HG02623 (cell line): Measurements from ENCODE around the gene HELZ2.

Experiments
- ATAC-seq: cut with Tn5 transposase; IDR thresholded peaks from one replicate; pipeline ENCODE4 v1.9.1; 2021; ENCODE audit warnings: moderate library complexity; ENCODE audit not compliant: unreplicated experiment

The HELZ2 gene

DNA sequence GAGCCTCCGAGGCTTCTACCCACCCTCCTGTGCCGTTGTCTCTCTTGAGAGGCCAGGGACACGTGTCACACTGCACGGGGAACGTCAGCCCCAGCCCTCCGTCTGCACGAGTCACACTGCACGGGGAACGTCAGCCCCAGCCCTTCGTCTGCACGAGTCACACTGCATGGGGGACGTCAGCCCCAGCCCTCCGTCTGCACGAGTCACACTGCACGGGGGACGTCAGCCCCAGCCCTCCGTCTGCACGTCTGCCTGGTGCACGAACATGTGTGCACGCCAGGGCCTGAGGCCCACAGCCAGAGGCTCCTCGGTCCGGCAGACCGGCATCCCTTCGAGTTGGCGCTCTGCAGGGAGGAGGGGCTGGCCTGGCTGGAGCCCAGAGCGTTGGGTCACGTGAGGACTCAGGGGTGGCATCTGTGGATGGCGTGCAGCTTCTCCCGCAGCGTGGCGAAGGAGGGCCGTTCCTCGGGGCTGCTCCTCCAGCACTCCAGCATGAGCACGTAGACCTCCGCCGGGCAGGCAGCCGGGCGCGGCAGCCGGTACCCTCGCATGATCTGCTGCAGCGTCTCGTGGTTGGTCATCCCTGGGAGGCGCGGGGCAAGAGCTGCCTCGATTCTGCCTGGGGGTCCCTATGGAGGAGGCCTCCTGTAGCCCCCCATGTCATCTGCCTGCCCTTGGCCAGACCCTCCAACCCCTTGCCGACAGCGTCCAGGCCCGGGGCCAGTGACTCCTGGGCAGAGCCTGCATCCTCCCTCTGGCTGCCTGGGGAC lies 33.4 kb downstream of the HELZ2 start:
- no peak for ATAC-seq

DNA sequence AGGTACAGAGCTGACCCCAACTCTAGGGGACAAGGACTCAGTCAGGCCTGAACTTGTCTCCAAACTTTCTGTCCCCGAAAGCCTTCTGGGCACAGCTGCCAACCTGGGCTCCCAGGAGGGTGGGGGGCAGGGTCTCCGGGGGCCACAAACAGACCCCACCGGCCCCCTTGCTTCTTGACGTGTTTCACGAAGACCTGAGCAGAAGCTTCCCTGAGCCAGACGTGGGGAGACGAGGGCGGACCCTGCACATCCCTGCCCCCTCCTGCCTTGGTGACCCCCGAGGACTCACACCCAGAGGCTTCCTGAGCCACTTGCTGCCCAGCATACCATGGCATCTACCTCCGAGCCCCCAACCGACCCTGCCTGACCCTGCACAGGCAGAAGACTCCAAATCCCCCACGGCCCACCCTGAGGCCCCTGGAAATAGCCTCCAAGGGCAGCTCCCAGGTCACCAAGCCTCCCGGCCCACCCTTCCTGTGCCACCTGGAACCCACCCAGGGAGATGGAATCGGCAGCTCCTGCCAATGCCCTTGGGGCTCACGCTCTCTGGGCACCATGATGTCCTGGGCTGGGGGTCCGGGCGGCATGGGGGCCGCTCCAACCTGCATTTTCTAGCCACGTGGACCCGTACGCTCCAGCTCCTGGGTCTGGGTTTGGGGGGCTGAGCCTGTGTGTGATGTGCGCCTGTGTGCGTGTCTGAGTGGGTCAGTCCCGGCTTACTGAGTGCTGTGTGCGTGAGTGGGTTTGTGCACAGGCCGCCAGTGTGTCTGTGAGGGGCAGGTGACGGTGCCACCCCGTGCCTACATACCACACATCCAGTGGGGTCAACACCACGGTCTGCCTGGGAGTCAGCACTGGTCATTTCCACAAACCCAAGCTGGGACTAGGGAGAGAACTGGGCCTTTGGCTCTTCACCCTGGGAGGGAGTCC lies 34.3 kb downstream of the HELZ2 start:
- ATAC-seq = no peak

DNA sequence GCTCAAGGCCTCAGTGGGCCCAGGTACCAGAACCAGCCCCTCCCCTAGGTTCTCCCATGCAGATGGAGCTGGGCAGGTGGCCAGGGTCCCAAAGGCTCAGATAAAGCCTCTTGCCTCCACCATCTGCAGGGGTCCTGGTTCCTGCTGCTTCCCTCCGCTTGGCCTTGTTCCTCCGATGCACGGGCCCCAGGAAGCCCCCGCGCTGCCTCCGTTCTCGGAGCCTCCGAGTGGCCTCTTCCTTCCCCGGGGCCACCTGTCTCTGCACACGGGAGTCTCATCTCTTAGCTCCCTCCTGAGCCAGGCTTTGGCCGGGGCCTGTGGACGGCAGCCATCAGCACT lies 35.0 kb downstream of the HELZ2 start:
- no peak for ATAC-seq

DNA sequence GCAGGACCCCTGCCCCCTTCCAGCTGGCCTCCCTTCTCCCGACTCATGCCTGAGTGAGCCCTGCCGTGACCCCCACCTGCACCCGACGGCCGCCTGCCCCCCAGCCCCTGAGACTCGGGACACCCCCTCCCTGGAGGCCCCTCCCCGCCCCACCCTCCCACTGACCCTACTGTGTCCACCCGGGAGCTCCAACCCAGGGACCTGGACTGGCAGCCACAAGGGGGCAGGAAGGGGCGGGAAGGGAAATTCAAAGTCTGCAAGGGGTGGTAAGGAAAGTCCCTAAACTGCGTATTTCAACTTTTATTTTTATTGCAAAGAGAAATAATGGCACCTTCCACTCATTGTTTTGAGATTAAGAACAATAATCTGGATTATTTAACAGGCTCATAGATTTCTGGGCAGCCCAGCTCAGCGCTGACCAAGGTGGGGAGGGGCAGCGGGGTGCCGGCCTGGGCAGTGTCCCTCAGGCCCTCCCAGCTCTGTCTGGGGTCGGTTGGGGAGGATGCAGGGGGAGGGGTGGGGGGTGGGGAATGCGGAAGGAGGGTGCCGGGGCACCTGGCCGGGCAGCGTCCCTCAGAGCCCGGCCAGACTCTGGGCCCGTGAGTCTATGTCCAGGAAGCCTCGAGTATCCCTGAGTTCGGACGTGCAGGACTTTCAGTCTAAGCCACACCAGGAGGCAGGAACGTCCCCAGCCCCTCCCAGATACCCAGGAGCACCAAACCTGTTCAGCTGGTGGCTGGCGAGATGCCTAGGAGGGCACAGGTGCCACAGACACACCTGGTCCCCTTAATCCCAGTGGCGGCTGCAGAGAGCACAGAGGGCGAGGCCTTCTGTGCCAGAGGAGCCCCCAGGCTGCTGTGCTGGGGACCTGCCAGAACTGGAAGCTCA lies 35.6 kb downstream of the HELZ2 start:
- no peak for ATAC-seq

DNA sequence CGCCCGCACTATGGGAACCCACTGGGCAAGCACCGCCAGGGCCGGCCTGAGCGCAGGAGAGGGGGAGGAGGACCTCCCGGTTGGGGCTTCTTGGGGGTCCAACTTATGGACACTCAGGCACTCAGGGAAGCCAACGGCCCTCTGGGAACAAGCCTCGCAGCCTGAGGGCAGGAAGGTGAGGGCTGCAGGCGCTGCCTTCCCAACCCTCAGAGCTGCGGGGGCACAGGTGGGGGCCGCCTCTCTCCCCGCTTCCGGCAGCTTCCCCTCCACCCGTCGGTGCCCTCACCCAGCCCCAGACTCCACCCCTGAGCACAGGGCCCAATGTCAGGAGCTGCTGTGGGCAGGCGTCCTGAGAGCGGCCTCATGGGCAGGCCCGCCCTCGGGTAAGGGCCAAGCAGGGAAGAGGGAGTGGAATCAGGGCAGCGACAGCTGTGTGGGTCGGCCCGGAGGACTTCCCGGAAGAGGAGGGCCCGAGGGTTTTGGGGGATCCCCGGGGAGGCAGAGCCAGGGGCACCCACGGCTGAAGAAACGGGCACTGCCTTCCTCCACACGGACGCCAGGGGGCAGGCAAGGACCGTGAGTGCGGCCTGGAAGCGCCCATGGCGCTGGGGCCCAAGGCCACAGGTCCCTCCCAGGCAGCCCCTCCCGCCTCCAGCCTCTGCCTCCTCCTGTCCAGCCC lies 36.4 kb downstream of the HELZ2 start:
- peak; percentile 79 for ATAC-seq

DNA sequence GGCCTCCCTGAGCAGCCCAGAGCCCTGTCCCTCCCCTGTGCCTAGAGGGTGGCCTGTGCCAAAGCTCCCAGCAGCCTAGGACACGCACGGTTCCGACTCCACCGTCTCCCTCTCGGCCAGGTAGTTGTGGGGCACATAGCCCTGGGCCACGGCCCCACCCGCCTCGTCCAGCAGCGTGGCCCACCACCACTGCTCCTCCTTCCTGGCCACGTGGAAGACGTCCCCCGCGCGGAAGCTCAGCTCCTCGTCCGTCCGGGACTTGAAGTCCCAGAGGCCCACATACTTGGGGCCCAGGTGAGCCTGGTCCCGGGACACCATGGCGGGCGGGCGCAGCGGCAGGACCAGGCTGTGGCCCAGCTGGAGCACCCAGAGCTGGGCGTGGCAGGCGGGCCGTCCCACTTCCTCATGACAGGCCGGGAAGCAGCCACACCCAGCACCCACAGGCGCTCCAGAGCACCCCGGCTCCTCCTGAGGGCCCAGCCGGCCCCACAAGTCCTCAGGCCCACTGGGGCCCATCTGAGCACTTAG lies 37.0 kb downstream of the HELZ2 start, which contains the start of gene PTK6:
Gene PTK6 (minus strand): TSS at position 380 of the 528 bp plus-strand sequence. CDS start 62 bp downstream, at position 318.
- ATAC-seq = no peak

DNA sequence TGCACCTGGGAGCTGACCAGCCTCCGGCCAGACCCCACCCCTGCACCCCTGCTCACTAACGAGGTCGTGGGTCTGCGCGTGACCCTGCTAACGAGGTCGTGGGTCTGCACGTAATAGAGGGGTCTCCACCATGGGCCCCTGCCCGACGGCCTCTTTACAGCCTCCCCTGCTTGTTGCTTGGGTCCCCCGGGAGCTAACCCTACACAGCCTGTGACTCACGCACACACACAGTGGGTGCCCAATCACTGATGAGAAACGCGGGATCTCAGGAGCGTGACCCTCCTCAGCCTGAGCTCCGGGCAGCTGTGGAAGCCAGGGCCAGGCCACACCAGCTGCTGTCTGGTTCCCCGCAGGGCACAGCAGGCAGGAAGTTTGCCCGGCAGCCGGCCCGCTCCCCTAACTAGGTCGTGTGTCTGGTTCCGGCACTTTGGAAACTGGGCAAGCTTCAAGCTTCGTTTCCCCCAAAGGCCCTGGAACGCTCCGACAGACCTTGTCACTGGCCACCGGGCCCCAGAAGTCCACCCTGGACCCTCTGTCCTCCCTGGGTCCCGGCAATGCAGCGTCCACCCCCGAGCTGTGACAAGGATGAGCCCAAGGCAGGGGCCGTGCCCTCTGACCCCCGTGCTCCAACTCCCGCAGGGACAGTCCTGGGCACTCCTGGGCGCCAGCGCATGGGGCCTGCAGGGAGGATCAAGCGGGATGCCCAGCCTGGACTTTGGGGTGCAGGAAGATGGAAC lies 37.6 kb downstream of the HELZ2 start:
- no peak for ATAC-seq

DNA sequence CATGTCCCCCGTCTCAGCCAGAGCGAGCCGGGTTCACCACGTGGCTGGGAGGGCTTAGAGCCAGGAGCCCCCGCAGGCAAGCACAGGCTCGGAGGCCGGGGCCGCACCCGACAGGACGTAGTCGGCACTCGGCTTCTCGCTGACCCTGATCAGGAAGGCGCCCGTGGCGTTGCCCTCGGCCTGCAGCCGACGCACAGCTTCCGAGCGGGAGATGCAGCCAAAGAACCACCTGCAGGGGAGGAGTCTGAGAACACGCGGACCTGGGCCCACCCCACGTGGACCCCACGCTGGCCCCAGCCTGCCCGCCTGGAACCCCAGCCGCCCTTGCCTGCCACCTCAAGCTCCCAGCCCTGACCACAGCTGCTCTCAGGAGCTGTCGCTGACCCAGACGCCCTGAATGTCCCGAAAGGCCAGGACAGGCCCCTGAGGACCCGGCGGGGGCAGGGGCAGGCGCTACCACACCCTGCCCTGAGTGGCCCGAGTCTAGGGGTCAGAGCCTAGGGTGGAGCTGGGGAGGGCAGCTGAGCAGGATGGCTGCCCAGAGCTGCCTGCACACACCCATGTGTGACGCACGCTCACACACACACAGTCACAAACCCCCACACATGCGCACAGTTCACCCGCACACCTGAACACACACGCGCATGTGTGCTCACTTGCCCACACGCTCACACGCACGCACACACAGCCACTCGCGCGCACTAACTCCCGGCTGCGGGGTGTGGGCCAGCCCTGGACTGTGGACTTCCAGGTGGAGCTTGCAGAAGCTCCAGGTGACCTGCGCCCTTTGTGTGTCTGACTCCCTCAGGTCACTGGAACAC lies 39.0 kb downstream of the HELZ2 start:
- no peak for ATAC-seq

DNA sequence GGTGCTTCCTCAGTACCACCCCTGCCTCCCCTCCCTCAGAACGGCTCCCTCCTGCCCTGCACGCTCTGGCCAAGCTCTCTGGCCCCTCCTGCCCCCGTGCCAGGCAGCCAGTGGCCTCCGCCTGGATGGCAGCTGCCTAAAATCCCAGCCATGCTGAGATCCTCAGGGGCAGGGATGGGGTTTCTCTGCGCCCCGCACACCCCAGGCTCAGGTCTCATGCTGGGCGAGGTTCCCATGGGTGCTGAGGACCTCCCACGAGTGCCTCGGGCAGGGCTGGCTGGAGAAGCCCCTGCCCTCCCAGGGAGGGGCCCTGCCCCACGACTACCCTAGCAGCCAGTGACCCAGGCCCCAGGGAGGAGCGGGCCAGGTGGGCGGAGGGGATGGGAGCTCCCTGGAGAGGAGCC lies 39.6 kb downstream of the HELZ2 start:
- ATAC-seq = no peak

DNA sequence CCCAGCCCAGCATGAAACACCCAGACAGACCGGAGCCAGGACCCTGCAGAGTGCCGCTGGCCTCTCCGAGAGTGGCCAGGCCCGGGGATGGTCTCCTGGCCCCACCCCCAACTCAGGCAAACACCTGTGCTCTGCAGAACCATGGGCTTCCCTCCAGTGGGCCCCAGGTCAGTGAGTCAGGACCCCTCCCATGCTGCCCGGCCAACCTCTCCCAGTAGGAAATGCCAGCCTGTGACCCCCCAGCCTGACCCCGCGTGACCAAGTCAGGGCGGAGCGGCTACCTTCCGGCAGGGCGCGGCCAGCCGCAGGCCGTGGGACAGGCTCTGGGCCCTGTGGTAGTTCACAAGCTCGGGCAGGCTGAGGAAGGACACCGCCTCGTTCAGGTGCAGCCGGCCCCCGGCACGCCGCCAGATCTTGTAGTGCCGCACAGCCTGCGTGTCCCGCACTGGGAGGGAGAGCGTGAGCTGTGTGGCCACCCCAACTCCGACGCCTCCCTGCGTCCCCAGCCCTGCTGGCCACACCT lies 40.1 kb downstream of the HELZ2 start:
- ATAC-seq = no peak

DNA sequence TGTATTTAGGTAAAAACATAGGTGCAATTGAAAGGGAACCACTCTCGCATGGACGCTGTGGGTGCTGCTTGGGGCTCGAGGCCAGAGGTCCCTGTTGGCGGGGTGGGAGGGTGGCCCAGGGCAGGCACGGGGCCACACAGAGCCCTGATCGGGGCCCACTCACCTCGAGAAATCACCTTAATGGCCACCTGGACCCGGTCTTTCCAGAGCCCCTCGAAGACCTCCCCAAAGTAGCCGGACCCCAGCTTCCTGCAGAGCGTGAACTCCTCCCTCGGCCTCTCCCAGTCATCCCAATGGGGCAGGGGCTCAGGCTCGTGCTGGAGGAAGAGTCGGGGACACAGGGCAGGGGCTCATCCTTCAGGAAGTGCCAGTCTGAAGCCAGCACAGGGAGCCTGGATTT lies 40.7 kb downstream of the HELZ2 start:
- ATAC-seq = no peak

DNA sequence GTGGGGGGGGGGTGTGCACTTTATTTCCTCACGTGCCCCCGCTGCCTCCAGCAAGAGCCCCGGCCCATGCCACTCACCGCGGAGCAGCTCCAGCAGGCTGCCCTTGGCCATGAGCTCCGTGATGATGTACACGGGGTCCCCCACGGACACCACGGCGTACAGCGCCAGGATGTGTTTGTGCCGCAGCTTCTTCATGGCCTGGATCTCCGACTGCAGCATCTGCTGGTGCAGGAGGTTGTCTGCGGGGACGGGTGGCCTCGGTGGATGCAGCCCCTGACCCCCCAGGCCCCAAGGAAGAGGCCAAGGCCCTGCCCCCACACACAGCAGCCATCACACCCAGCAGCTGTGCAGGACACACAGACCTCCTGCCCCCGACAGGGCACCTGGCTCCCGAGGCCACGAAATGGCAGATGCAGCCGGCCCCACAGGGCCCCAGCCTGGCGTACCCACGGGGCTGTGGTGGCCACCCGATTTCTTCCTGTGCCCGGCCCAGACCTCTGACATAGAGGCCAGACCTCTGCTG lies 41.5 kb downstream of the HELZ2 start:
- ATAC-seq = no peak

DNA sequence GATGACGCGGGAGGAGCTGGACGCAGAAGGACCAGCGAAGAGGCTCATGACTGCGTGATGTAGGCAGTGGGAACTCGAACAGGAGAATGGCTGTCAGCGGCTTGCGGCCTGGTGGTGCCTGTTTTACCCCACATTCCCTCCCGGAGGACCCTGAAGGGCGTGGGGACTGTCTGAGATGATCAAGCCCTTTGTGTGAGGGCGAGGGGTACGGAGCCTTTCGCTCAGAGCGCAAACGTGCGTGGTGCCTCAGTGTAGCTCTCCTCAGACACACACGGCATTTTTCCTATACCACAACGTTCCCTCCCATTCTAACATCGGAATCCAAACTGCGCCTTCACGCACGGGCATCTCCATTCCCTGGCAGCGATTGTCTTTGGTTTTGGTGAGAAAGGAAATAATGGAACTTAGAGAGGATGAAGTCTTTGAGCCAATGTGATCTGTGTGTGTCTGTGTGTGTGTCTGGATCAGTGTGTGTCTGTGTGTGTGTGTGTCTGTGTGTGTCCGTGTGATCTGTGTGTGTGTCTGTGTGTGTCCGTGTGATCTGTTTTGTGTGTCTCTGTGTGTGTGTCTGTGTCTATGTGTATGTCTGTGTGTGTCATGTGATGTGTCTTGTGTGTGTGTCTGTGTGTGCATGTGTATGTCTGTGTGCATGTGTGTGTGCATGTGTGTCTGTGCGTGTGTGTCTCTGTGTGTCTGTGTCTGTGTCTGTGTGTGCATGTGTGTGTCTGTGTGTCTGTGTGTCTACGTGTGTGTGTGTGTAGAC lies 42.2 kb downstream of the HELZ2 start:
- ATAC-seq = no peak

DNA sequence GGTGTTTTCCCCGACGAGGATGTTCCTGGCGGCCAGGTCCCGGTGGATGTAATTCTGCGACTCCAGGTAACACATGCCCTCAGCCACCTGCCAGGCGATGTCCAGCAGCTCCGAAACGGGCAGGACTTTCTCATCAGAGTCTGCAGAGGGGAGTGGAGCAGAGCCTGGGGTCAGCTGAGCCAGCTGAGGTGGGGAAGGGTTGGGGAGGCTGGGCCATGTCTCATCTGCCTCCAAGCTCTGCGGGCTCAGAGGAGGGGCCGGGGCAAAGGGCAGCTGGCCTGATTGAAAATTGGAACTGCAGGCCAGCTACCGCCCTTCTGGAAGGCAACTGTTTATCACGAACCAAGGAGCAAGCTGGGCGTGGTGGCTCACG lies 43.3 kb downstream of the HELZ2 start:
- ATAC-seq = no peak

DNA sequence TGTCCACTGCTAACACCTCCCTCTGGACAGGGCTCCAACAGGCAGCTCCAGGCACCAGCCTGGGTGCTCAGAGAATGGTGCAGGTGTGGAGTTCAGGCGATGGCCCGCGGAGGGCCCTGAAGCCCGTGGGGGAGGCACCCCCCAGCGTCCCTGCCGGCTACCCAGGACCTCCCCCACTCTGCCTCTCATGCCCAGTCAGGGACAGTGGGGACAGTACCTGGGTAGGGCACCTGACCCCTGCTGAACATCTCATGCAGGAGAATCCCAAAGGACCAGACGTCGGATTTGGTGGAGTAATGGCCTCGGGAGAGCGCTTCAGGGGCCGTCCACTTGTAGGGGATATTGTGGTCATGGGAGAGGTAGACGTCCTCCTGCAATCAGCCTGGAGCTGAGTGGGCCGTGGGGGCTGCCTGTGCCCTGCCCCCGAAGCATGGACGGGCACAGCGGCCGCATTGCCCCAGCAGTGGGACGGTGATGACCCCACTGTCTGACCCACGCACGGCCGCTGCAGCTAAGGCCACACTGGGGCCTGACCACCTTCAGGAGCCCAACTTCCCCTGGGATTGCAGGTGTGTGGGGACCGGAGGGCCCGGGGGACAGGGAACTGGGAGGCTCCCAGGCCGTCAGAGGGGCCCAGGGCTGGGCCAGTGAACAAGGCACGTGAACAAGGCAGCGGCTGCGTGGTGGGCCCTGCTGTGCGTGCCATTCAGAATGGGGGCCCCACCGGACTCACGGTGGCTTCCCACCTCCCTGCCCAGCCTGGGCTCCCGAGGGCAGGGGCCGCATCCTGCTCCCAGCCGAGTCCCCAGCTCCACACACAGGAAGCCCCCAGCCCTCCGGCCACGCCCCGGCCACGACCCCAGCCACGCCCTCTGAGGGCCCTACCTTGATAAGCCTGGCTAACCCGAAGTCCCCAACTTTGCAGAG lies 43.9 kb downstream of the HELZ2 start:
- ATAC-seq = no peak

DNA sequence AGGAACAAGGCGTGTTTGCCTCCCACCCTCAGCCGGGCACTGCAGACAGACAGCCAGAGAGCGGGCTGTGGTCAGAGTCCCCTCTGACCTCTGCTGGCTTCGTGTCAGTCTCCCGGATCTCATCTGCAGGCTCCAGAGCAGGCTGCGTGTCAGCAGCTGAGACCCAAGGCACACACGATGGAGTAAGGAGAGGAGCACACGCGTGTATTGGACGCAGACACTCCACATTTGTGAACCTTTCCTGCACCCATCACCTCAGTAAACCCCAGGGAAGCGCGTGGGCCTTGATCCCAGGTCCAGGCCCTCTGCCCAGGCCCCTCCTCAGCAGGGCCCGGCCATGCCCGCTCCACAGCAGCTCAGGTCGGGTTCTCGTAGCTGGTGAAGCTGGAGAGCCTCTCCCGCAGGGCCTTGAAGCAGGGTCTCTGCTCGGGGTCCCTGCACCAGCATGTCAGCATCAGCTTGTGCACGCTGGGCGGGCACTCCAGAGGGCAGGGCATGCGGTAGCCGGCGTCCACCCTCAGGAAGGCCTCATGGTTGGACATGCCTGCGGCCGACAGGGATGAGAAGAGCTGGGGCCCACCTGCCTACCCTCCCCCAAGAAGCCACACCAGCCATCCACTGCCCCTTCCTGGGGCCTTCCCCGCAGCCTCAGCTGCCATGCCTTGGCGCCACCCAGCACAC lies 44.7 kb downstream of the HELZ2 start:
- ATAC-seq = no peak
